ENCODE data around the gene CPLX3. TPM values are rescaled to one million over a fixed set of nuclear protein-coding genes. Genes with fewer than 3 reads are reported as not detected.

Gene CPLX3
- polyA plus RNA-seq, 1 donor from 2014 or later: 0.27 TPM

DNA sequence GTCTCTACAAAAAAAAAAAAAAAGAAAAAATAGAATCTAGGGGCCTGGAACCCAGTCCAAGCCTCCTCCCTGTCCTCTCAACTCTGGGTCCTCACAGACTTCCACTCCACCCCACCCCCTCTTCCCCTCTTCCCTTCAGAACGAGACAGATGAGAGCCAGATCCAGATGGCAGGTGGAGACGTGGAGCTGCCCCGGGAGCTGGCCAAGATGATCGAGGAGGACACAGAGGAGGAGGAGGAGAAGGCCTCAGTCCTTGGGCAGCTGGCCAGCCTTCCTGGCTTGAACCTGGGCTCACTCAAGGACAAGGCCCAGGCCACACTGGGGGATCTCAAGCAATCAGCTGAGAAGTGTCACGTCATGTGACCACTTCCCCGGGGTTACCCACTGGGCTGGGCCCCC is 3.6 kb downstream of the CPLX3 start:
- H3K36me3 ChIP-seq (ENCODE audit: insufficient read depth, low read length): no peaks in the 10 kb centered on the region
- H2AFZ ChIP-seq (ENCODE audit: low read depth, low read length): no peak overlapping the region
- TF ChIP-seq POLR2AphosphoS5 (IDR thresholded peaks at IDR 0.05): no peak
- TF ChIP-seq, protein P1, sequence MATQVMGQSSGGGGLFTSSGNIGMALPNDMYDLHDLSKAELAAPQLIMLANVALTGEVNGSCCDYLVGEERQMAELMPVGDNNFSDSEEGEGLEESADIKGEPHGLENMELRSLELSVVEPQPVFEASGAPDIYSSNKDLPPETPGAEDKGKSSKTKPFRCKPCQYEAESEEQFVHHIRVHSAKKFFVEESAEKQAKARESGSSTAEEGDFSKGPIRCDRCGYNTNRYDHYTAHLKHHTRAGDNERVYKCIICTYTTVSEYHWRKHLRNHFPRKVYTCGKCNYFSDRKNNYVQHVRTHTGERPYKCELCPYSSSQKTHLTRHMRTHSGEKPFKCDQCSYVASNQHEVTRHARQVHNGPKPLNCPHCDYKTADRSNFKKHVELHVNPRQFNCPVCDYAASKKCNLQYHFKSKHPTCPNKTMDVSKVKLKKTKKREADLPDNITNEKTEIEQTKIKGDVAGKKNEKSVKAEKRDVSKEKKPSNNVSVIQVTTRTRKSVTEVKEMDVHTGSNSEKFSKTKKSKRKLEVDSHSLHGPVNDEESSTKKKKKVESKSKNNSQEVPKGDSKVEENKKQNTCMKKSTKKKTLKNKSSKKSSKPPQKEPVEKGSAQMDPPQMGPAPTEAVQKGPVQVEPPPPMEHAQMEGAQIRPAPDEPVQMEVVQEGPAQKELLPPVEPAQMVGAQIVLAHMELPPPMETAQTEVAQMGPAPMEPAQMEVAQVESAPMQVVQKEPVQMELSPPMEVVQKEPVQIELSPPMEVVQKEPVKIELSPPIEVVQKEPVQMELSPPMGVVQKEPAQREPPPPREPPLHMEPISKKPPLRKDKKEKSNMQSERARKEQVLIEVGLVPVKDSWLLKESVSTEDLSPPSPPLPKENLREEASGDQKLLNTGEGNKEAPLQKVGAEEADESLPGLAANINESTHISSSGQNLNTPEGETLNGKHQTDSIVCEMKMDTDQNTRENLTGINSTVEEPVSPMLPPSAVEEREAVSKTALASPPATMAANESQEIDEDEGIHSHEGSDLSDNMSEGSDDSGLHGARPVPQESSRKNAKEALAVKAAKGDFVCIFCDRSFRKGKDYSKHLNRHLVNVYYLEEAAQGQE (IDR thresholded peaks at IDR 0.05; ENCODE audit: borderline replicate concordance): no peak
- no peak for TF ChIP-seq RAD21 (conservative IDR thresholded peaks at IDR 0.05)
- TF ChIP-seq EP300 (conservative IDR thresholded peaks at IDR 0.05; ENCODE audit: poor library complexity, severe bottlenecking): no peak
- TF ChIP-seq CTCF (IDR thresholded peaks at IDR 0.05; ENCODE audit: poor library complexity, severe bottlenecking): no peak
- no peak for TF ChIP-seq EZH2 (IDR thresholded peaks at IDR 0.05; ENCODE audit: borderline replicate concordance, insufficient read depth, low read length, poor library complexity, severe bottlenecking)
- TF ChIP-seq SMC3 (conservative IDR thresholded peaks at IDR 0.05; ENCODE audit: poor library complexity): no peak
- TF ChIP-seq TAF1 (IDR thresholded peaks at IDR 0.05; ENCODE audit: low read depth): no peak

DNA sequence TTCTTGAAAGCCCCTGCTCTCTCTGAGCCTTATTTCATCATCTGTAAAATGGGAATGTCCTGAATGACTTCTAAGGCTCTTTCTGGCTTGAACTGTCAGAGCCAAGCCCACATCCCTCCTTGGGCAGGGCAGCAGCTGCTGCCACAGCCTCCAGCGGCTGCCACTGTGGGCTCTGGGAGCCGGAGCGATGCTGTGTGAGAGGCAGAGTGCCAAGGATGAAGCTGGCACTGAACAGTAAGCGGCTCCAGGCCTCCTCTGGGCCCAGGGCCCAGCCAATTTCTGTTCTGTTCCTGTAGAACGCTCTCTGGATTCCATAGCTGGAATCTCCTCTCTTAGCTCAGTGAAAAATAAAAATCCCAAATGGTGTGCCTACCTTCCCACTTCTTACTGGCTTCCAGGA is 4.4 kb downstream of the CPLX3 start:
- H3K4me2 ChIP-seq (ENCODE audit: low read length): no peak overlapping the region
- TF ChIP-seq EP300 (conservative IDR thresholded peaks at IDR 0.05; ENCODE audit: poor library complexity, severe bottlenecking): no peak
- TF ChIP-seq TAF1 (IDR thresholded peaks at IDR 0.05; ENCODE audit: low read depth): no peak
- TF ChIP-seq RAD21 (conservative IDR thresholded peaks at IDR 0.05): no peak
- TF ChIP-seq, protein P1 (IDR thresholded peaks at IDR 0.05; ENCODE audit: borderline replicate concordance): no peak
- TF ChIP-seq POLR2AphosphoS5 (IDR thresholded peaks at IDR 0.05): no peak
- TF ChIP-seq SMC3 (conservative IDR thresholded peaks at IDR 0.05; ENCODE audit: poor library complexity): no peak
- no peak for TF ChIP-seq CTCF (IDR thresholded peaks at IDR 0.05; ENCODE audit: poor library complexity, severe bottlenecking)
- no peak for TF ChIP-seq MXI1 (conservative IDR thresholded peaks at IDR 0.05; ENCODE audit: poor library complexity, severe bottlenecking)
- no peak for TF ChIP-seq EZH2 (IDR thresholded peaks at IDR 0.05; ENCODE audit: borderline replicate concordance, insufficient read depth, low read length, poor library complexity, severe bottlenecking)
- no peak overlapping the region for H3K27ac ChIP-seq (ENCODE audit: low read length)
- H2AFZ ChIP-seq (ENCODE audit: low read depth, low read length): no peak overlapping the region
- no peak overlapping the region for H3K9ac ChIP-seq (ENCODE audit: low read length)
- H3K4me3 ChIP-seq (ENCODE audit: low read length): no peak overlapping the region
- H3K9me3 ChIP-seq (ENCODE audit: low read length): no peaks in the 10 kb centered on the region
- H3K79me2 ChIP-seq (replicated peaks; ENCODE audit: insufficient read depth, low read length): no peaks in the 10 kb centered on the region
- peaks cover 30% of the 10 kb centered on the region for H3K27me3 ChIP-seq (ENCODE audit: insufficient read depth, low read depth, low read length)
- H4K20me1 ChIP-seq (ENCODE audit: insufficient read depth): no peaks in the 10 kb centered on the region
- H3F3A ChIP-seq (ENCODE audit: insufficient read depth, low read length, poor library complexity, severe bottlenecking): no peaks in the 10 kb centered on the region
- H3K9me2 ChIP-seq (ENCODE audit: insufficient read depth, low read length): no peaks in the 10 kb centered on the region
- H3K36me3 ChIP-seq (ENCODE audit: insufficient read depth, low read length): no peaks in the 10 kb centered on the region

More for the DNA sequence above, 3.6 kb downstream of the CPLX3 start:
- H3K79me2 ChIP-seq (replicated peaks; ENCODE audit: insufficient read depth, low read length): no peaks in the 10 kb centered on the region
- H3K4me2 ChIP-seq (ENCODE audit: low read length): no peak overlapping the region
- no peak overlapping the region for H3K27ac ChIP-seq (ENCODE audit: low read length)
- H3K27me3 ChIP-seq (ENCODE audit: insufficient read depth, low read depth, low read length): peaks cover 39% of the 10 kb centered on the region
- H3K9ac ChIP-seq (ENCODE audit: low read length): no peak overlapping the region
- H4K20me1 ChIP-seq (ENCODE audit: insufficient read depth): no peaks in the 10 kb centered on the region
- no peaks in the 10 kb centered on the region for H3K9me3 ChIP-seq (ENCODE audit: low read length)
- H3K9me2 ChIP-seq (ENCODE audit: insufficient read depth, low read length): no peaks in the 10 kb centered on the region
- H3K4me3 ChIP-seq (ENCODE audit: low read length): no peak overlapping the region
- H3F3A ChIP-seq (ENCODE audit: insufficient read depth, low read length, poor library complexity, severe bottlenecking): no peaks in the 10 kb centered on the region
